ENCODE data around the gene DNMT3L.
"Not testable (repeated sequence)": the region's sequence is repeated elsewhere in the genome, so short reads cannot be mapped to it uniquely, and the experiment has no call there.

DNA sequence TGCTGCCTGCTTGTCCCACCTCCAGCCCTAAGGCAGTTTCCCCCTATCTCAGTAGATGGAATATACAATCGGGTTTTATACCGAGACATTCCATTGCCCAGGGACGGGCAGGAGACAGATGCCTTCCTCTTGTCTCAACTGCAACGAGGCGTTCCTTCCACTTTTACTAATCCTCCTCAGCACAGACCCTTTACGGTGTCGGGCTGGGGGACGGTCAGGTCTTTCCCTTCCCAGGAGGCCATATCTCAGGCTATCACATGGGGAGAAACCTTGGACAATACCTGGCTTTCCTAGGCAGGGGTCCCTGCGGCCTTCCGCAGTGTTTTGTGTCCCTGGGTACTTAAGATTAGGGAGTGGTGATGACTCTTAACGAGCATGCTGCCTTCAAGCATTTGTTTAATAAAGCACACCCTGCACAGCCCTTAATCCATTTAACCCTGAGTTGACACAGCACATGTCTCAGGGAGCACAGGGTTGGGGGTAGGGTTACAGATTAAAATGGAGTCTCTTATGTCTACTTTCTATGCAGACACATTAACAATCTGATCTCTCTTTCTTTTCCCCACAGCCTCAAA lies 21.6 kb upstream of the DNMT3L start:
- not testable (repeated sequence) for TF ChIP-seq CTCF (IDR thresholded peaks at IDR 0.05; ENCODE audit: insufficient read depth, low read depth, low read length); EZH2 (IDR thresholded peaks at IDR 0.05; ENCODE audit: insufficient read depth, low read length)

Data from astrocyte (in vitro differentiated cells and primary cell).